SW 1271 (cell line): ENCODE results near the gene LZTS2.

Experiments
- DNase-seq, 2 experiments: peaks; one replicate each; lab custom pipeline; 2025; lab: John Stamatoyannopoulos, UW

Gene LZTS2

DNA sequence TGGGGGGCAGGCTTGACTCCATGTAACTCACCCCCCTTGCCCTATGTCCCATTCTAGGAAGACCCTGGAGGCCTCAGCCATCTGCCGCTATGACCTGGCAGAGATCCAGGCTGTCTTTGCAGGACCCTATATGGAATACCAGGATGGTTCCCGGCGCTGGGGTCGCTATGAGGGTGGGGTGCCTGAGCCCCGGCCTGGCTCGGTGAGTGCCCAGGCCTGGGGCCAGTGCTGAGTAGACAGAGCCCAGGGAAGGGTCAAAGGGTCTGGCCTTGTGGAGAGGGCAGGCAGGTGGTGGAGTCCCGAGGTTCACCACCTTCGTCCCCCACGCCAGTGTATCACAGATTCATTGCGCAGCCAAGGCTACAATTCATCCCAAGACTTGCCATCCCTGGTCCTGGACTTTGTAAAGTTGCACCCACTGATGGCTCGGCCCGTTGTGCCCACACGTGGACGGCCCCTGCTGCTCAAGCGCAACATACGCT is 19.8 kb upstream of the LZTS2 start:
- no peak for DNase-seq

GRCh38 chr10:100980311-100980710 is 19.3 kb upstream of the LZTS2 start:
- DNase-seq: no peak

GRCh38 chr10:100980711-100981110 is 18.9 kb upstream of the LZTS2 start:
- DNase-seq: no peak

GRCh38 chr10:100981178-100981772 is 18.3 kb upstream of the LZTS2 start:
- DNase-seq: no peak

DNA sequence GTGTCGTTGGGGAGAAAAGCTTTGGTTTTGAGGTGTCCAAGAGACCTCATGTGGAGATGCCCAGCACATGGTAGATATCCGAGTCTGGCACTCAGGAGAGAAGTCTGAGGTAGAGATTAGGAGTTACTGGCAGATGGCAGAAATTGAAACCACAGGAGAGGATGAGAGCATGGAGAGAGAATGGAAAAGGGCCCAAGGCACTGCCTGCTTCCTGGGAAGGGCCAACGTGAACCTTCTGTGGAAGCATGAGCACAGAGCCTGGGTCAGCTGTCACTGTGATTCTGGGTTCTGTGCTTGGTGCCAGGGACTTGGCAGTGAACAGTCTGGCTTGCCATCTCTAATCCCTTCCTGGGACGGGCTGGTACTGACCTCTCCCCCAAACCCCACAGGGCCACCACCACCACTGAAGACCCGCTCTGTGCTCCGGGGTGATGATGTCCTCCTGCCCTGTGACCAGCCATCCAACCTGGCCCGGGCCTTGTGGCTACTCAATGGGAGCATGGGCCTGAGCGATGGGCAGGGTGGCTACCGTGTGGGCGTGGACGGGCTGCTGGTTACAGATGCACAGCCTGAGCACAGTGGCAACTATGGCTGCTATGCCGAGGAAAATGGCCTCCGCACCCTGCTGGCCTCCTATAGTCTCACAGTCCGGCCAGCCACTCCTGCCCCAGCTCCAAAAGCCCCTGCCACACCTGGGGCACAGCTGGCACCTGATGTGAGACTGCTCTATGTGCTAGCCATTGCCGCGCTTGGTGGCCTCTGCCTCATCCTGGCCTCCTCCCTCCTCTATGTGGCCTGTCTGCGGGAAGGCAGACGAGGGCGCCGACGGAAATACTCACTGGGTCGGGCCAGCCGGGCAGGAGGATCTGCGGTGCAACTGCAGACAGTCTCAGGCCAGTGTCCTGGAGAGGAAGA is 16.4 kb upstream of the LZTS2 start:
- no peak for DNase-seq

GRCh38 chr10:100983868-100984671 is 15.5 kb upstream of the LZTS2 start:
- no peak for DNase-seq

GRCh38 chr10:100984672-100985177 is 14.9 kb upstream of the LZTS2 start:
- no peak for DNase-seq

DNA sequence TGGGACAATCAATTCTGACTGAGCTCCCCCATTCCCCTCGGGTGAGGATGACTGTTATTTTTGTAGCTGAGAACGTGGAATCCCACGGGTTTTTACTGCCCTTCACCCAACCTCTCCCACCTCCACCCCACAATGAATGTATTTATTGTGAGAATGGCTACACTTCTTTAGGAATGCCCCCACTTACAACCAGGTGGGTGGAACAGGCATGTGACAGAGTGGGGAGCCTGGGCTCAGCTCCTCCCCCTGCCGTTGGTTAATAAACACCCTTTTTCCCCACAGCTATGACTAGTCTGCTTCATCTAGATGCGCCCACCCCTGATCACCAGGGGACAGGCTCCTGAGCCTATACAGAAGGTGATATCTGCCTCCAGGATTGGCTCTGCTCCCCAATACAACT is 14.3 kb upstream of the LZTS2 start:
- DNase-seq: no peak

- no peak for DNase-seq
These were observed 13.0 kb upstream of the LZTS2 start for GRCh38 chr10:100986623-100986951.

GRCh38 chr10:100986952-100987684 is 12.5 kb upstream of the LZTS2 start, which contains the start of the genes MRPL43 and TWNK:
TSS of gene MRPL43 (minus strand) at chr10:100987497. CDS start at chr10:100987443, 54 bp downstream.
TSS of gene TWNK (plus strand) at chr10:100987543. CDS start at chr10:100988211, 668 bp downstream.
- peak in 1 of 2 experiments; percentile 65 for DNase-seq

DNA sequence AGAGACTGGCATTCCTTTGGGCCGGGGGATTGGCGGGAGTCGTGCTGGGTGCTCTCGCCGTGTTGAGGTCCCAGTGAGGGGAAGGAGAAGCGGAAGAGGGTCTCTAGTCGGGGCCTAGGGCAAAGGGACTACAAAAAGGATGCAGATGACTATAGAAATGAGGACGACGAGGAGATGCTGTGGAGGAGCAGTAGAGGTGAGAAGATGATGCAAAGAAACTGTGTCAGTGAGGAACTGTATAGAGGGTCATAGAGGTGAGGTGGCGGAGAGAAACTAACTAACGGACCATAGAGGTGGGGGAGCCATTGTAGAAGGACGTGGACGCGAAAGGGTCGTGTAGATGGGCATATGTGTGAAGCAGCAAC is 11.9 kb upstream of the LZTS2 start:
- DNase-seq: no peak

- no peak for DNase-seq
These were observed 11.4 kb upstream of the LZTS2 start for GRCh38 chr10:100988166-100988565.

DNA sequence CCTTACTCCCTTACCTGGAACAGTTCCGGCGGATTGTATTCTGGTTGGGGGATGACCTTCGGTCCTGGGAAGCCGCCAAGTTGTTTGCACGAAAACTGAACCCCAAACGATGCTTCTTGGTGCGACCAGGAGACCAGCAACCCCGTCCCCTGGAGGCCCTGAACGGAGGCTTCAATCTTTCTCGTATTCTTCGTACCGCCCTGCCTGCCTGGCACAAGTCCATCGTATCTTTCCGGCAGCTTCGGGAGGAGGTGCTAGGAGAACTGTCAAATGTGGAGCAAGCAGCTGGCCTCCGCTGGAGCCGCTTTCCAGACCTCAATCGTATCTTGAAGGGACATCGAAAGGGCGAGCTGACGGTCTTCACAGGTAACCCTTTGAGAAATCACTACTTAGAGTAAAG is 10.5 kb upstream of the LZTS2 start:
- DNase-seq: no peak

- DNase-seq: peak in 1 of 2 experiments; percentile 32
These were observed 5.5 kb upstream of the LZTS2 start for GRCh38 chr10:100993986-100994708.

GRCh38 chr10:100995181-100995580 is 4.4 kb upstream of the LZTS2 start:
- DNase-seq: no peak

- no peak for DNase-seq
These were observed 2.8 kb upstream of the LZTS2 start for GRCh38 chr10:100996678-100997359.

GRCh38 chr10:100997360-100998182 is 2.0 kb upstream of the LZTS2 start:
- peak; percentile 35 to 63 for DNase-seq

DNA sequence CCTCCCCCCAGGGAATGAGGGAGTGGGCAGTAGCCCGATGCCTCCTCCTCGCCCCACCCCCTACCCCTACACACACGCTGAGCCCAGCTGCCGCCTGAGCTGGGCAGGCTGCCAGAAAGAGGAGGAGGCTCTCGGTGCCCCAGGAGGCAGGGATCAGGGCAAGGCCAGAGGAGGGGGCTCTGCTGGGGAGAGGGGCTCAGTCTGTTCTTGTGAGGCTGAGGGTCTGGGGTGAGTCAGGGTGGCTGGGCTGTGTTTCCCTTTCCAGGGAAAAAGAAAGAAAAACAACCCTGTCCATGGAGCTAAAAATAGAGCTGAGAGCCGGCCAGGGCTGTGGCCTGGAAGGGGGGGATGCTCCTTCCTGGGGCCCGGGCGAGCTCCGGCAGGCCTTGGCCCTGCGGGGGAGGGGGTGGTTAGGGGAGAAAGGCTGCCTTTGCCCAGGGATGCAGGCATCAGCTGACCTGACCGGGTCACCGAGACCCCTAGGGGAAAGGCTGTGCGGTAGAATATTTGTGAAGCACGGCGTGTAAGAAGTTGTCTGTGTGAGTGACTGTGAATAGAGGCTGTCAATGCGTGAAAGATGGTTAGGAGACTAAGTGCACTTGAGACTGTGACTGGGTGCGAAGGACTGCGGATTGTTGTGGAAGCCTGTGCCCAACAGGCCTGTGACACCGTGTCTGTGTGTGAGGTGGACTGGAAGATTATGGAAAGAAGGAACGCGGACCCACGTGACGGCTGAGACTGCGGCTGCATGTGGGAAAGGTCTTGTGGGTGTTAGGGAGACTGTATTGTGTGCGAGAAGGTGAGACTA is 1.2 kb upstream of the LZTS2 start:
- DNase-seq: peak in 1 of 2 experiments; percentile 44
